NCI-H2196 treated with DMSO at 0.1 percent for 48 hours (cell line): Measurements from ENCODE around the gene HSD17B11.
A peak's percentile ranks its signal among the peaks of the same experiment; 100 is the strongest.
"Not testable (repeated sequence)": the region's sequence is repeated elsewhere in the genome, so short reads cannot be mapped to it uniquely, and the experiment has no call there.

ENCODE experiments used
- DNase-seq: peaks from one replicate; lab custom pipeline; 2025; ENCODE audit not compliant: unreplicated experiment; lab: John Stamatoyannopoulos, UW

Gene HSD17B11

GRCh38 chr4:87310691-87311335 lies 80.2 kb downstream of the HSD17B11 start:
- no peak for DNase-seq

- no peak for DNase-seq
Measured at GRCh38 chr4:87309625-87310024, 81.4 kb downstream of the HSD17B11 start.

DNA sequence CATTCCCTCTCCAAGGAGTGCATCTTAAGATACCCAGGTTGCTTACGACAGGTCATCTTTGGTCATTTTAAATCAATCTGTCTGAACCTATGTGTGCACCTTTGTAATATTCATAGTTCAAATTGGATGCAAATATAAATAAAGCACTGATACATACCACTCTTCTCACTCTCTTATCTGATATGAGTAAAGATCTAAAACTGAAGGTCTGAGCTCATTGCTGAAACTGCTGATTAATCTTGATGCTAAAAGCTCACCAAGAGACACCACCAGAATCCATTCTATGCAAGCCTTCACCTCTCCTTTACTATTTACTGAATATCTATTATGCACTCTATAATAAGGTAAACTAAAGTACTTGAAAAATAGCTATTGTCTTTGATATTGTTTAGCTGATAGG lies 84.9 kb downstream of the HSD17B11 start:
- DNase-seq, result no peak

DNA sequence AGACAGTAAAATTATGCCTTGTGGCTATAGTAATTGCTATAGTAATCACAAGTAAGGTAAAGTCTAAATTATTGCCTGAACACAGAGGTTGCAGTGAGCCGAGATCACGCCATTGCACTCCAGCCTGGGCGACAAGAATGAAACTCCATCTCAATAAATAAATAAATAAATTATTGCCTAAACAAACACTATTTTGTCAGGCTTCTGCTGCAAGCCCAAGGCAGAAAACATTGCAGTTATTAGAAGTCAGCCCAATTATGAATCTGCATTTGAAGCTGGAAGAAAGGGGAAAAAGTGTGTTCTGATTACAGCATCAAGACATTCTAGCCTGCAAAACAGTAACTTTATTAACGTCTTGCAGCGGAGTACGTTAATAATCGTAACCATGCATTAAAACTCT lies 85.4 kb downstream of the HSD17B11 start:
- DNase-seq, result no peak

DNA sequence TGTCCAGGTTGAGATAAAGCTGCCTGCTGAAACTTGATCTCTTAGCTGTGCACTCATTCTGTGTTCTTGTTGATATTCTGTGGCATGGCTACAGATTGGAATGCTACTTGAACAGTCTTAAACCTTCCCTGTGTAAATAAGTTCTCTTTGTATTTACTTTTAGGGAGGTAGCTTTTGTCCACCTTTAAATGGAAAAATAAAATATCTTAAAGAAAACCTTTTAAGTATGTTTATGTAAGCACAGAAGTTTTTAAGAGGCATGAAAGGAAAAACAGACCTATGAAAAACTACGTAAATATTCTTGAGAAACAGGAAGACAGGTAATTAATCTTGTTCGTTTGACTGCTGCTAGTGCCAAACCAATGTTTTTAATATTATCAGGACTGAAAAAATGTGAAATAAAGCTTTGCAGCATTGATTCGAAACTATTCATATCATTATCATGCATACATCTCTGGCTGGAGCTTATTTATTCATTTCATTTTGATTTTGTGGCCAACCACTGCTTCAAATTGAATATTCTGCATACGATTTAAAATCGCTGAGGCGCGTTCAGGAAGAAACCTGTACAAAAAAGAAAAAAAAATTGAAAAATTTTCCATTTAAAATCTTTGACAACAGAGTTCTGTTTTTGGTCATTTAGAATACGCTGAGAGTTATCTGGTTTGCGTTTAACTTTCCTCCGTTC lies 86.1 kb downstream of the HSD17B11 start:
- DNase-seq, result peak; percentile 17

DNA sequence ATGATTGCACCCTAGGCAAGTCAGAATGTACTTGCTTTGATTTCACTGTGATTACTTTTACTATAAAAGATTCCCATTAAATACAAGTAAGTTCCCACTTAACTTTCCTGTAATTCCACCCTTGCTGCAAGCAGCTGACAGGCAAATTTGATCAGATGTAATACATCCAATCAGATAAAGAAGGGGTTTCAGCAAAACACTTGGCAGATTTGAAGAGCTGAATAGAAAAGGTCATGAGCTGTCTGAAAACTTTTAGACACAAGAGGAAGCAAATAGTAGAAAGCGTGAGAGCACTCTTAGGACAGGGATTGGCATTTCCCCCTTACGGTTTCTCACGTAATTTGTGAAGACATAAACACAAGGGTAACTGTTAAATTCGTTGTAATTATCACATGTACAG lies 91.1 kb downstream of the HSD17B11 start:
- no peak for DNase-seq

GRCh38 chr4:87298362-87298761 lies 92.6 kb downstream of the HSD17B11 start:
- no peak for DNase-seq

- not testable (repeated sequence) for DNase-seq
Measured at GRCh38 chr4:87294911-87295310, 96.1 kb downstream of the HSD17B11 start.

- DNase-seq, result not testable (repeated sequence)
Measured at GRCh38 chr4:87293889-87294288, 97.1 kb downstream of the HSD17B11 start.

DNA sequence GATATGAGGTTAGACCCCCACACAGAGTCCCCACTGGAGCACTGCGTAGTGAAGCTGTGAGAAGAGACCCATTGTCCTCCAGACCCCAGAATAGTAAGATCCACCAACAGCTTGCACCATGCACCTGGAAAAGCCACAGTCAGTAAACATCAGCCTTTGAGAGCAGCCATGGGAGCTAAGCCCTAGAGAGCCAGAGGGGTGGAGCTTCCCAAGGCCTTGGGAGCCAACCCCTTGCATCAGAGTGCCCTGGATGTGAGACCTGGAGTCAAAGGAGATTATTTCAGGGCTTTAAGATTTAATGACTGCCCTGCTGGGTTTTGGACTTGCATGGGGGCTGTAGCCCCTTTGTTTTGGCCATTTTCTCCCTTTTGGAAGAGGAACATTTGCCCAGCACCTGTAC lies 104.0 kb downstream of the HSD17B11 start:
- no peak for DNase-seq
